Keratinocyte (primary cell): Measurements from ENCODE around the gene CERS1. TPM values are rescaled to one million over a fixed set of nuclear protein-coding genes. Genes with fewer than 3 reads are reported as not detected.

ENCODE experiments used
- DNase-seq: peaks from one replicate; pipeline ENCODE4 v3.0.0-alpha.2; 2011; ENCODE audit warnings: low read depth, missing footprints, low spot score
- FAIRE-seq: peaks from 2 replicates; lab custom pipeline; 2011; peaks lifted over from hg19 to GRCh38; lab: Jason Lieb, UNC
- H2AFZ ChIP-seq: 2 replicates; pipeline ENCODE4 v1.6.0; 2012; ENCODE audit warnings: low read length, control low read depth, inconsistent platforms; ENCODE audit not compliant: control insufficient read depth
- H3K27ac ChIP-seq: 2 replicates; pipeline ENCODE4 v1.5.1; 2011; ENCODE audit warnings: low read length; ENCODE audit not compliant: control insufficient read depth, insufficient read depth
- H3K27me3 ChIP-seq: 3 replicates; pipeline ENCODE4 v1.6.0; 2011; ENCODE audit warnings: low read length; ENCODE audit not compliant: control insufficient read depth, insufficient read depth; ENCODE audit errors: extremely low read depth
- H3K36me3 ChIP-seq, 2 experiments: 2 replicates in 1 of 2; 3 replicates in 1 of 2; pipeline ENCODE4 v1.5.1; 2011; ENCODE audit warnings: low read length in 2 of 2, mild to moderate bottlenecking in 1 of 2; ENCODE audit not compliant: control insufficient read depth in 2 of 2, insufficient read depth in 2 of 2; ENCODE audit errors: extremely low read depth in 1 of 2
- H3K4me1 ChIP-seq: 3 replicates; pipeline ENCODE4 v1.5.1; 2011; ENCODE audit warnings: low read length; ENCODE audit not compliant: control insufficient read depth, insufficient read depth; ENCODE audit errors: extremely low read depth
- H3K4me2 ChIP-seq: 3 replicates; pipeline ENCODE4 v1.6.0; 2011; ENCODE audit warnings: low read depth, low read length; ENCODE audit not compliant: control insufficient read depth, insufficient read depth; ENCODE audit errors: extremely low read depth
- H3K4me3 ChIP-seq, 3 experiments: fragments of 200-600 bp in 1 of 3; sonication (generic) in 1 of 3; 2 replicates in 2 of 3; 3 replicates in 1 of 3; pipeline ENCODE4 v1.5.1; 2011 to 2016; ENCODE audit warnings: low read length in 3 of 3, mild to moderate bottlenecking in 3 of 3, control low read depth in 2 of 3, inconsistent platforms in 1 of 3, low read depth in 1 of 3, mixed read lengths in 1 of 3, mixed run types in 1 of 3, moderate library complexity in 1 of 3; ENCODE audit not compliant: control insufficient read depth in 2 of 3, insufficient read depth in 2 of 3; ENCODE audit errors: extremely low read depth in 1 of 3
- H3K79me2 ChIP-seq: 2 replicates; pipeline ENCODE4 v1.6.0; 2012; ENCODE audit warnings: low read length; ENCODE audit not compliant: control insufficient read depth, insufficient read depth
- H3K9ac ChIP-seq: 3 replicates; pipeline ENCODE4 v1.6.0; 2011; ENCODE audit warnings: low read length; ENCODE audit not compliant: control insufficient read depth, insufficient read depth; ENCODE audit errors: extremely low read depth
- H3K9me1 ChIP-seq: 3 replicates; pipeline ENCODE4 v1.6.0; 2011; ENCODE audit warnings: low read length; ENCODE audit not compliant: control insufficient read depth, insufficient read depth; ENCODE audit errors: extremely low read depth
- H3K9me3 ChIP-seq: 2 replicates; pipeline ENCODE4 v1.5.1; 2012; ENCODE audit warnings: low read depth, low read length; ENCODE audit not compliant: control insufficient read depth
- H4K20me1 ChIP-seq: 3 replicates; pipeline ENCODE4 v1.6.0; 2011; ENCODE audit warnings: low read length; ENCODE audit not compliant: control insufficient read depth, insufficient read depth; ENCODE audit errors: extremely low read depth
- EZH2 ChIP-seq: IDR thresholded peaks from one replicate; pipeline ENCODE4 v1.6.1; 2012; ENCODE audit warnings: inconsistent platforms, mild to moderate bottlenecking, low read length, moderate library complexity
- dilution Hi-C: fragments of 300-500 bp; cut with MboI; formaldehyde crosslinking; loops from one replicate; pipeline ENCODE4 v1.7.0; 2020; ENCODE audit warnings: low sequenced_read_pairs; ENCODE audit not compliant: extremely low pct_ligation_motif_present
- polyA plus RNA-seq, 5 experiments: library from polyadenylated mRNA; depleted of rRNA in 3 of 5; stranded (reverse) in 3 of 5; stranded (forward) in 1 of 5; unstranded in 1 of 5; fragments of >200 nt; gene quantifications; 1 replicate in 1 of 5; 2 replicates in 3 of 5; 3 replicates in 1 of 5; pipeline versions ENCODE4 v1.2.1 to v1.2.3, GENCODE V29; 2011 to 2012; ENCODE audit warnings: missing spikeins in 2 of 5, low read depth in 1 of 5, low replicate concordance in 1 of 5
- TF ChIP-seq, protein P1 (sequence below), 3 experiments: IDR thresholded peaks in 1 of 3; conservative IDR thresholded peaks in 1 of 3; optimal IDR thresholded peaks in 1 of 3; 2 replicates in 2 of 3; 3 replicates in 1 of 3; pipeline versions ENCODE3 to v1.5.1; 2011; ENCODE audit warnings: low read length in 3 of 3, mild to moderate bottlenecking in 3 of 3, moderate library complexity in 2 of 3, control low read depth in 1 of 3, inconsistent platforms in 1 of 3; ENCODE audit not compliant: insufficient read depth in 2 of 3; ENCODE audit errors: extremely low read depth in 1 of 3

CERS1 gene
- polyA plus RNA-seq, 1 donor (not counting 4 experiments of a cell fraction or from before 2014, with no cell fraction given), result 0.09 TPM

DNA sequence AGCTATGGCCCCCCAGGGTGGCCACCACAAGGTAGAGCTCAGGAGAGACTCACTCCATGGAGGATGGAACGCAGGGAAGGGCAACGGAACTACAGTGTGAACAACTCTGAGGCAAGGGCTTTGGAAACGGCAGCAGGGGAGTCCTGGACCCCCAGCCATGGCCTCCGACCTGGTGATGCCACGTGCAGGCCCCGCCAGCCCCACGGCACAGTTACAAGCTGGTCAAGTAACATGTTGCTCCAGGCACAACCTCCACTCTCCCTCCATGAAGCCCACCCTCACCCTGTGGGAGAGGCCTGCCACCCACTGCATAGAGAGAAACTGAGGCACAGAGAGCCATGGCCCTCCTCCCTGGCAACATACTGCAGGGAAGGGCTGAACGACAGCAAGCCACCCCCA lies 9.1 kb upstream of the CERS1 start:
- TF ChIP-seq, protein P1, sequence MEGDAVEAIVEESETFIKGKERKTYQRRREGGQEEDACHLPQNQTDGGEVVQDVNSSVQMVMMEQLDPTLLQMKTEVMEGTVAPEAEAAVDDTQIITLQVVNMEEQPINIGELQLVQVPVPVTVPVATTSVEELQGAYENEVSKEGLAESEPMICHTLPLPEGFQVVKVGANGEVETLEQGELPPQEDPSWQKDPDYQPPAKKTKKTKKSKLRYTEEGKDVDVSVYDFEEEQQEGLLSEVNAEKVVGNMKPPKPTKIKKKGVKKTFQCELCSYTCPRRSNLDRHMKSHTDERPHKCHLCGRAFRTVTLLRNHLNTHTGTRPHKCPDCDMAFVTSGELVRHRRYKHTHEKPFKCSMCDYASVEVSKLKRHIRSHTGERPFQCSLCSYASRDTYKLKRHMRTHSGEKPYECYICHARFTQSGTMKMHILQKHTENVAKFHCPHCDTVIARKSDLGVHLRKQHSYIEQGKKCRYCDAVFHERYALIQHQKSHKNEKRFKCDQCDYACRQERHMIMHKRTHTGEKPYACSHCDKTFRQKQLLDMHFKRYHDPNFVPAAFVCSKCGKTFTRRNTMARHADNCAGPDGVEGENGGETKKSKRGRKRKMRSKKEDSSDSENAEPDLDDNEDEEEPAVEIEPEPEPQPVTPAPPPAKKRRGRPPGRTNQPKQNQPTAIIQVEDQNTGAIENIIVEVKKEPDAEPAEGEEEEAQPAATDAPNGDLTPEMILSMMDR (optimal IDR thresholded peaks at IDR 0.05 in 1 of 3, IDR thresholded peaks at IDR 0.05 in 1 of 3, conservative IDR thresholded peaks at IDR 0.05 in 1 of 3; ENCODE audit: extremely low read depth in 1 of 3, insufficient read depth in 2 of 3, low read length in 3 of 3), result no peak
- TF ChIP-seq EZH2, result no peak
- Histone ChIP-seq H3K9me1 (no peaks in the 10 kb centered on the region), H3K79me2 (no peaks in the 10 kb centered on the region), H4K20me1 (no peaks in the 10 kb centered on the region), H3K4me1 (no peaks in the 10 kb centered on the region), H3K4me2 (no peak overlapping the region), H3K4me3 (no peak overlapping the region), H3K9me3 (no peaks in the 10 kb centered on the region), H3K9ac (no peak overlapping the region), H3K36me3 (peaks cover 23 to 39% of the 10 kb centered on the region in 2 experiments), H3K27ac (no peak overlapping the region), H2AFZ (no peak overlapping the region), H3K27me3 (no peaks in the 10 kb centered on the region)
- dilution Hi-C loops, result no loop called here
- FAIRE-seq (no peak), DNase-seq (no peak)

DNA sequence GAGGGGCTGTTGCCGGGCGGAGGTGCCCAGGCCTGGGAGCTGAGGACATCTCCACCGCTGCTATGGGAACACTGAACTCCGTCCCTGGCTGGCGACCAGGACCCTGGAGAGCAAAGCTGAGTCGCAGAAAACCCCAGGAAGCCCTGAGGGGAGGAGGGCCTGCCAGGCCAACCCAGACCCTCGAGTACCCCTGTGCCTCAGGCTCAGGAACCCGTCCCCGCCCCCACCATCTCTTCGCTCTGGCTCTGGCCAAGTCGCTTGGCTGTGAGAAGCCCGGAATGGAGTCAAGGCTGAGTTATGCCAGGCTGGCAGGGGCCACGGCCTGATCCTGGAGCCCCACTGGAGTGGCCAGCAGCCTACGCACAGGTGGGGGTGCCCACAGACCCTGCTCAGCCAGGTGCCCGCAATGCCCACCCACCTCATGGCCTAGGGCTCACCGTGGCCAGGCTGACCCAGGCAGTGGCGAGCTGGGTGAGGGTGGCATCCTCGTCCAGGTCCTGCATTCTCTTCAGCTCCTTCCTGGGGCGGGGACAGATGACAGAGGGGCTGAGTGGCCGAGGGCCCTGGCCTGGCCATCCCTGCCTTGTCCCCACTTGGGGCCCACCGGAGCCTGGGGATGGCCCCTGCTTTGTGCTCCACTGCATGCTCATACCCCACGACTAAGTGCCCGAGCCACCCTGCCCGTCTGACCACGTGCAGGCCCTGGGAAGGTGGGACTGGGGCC lies 8.5 kb upstream of the CERS1 start:
- no peaks in the 10 kb centered on the region for H3K9me3 ChIP-seq
- no peaks in the 10 kb centered on the region for H4K20me1 ChIP-seq
- dilution Hi-C loops, result no loop called here
- H3K27me3 ChIP-seq, result no peaks in the 10 kb centered on the region
- no peak overlapping the region for H2AFZ ChIP-seq
- no peak overlapping the region for H3K4me3 ChIP-seq
- H3K36me3 ChIP-seq, result peaks cover 23 to 37% of the 10 kb centered on the region in 2 experiments
- H3K9ac ChIP-seq, result no peak overlapping the region
- H3K9me1 ChIP-seq, result no peaks in the 10 kb centered on the region
- H3K27ac ChIP-seq, result no peak overlapping the region
- H3K79me2 ChIP-seq, result no peaks in the 10 kb centered on the region
- no peaks in the 10 kb centered on the region for H3K4me1 ChIP-seq
- DNase-seq, result no peak
- no peak for TF ChIP-seq EZH2
- TF ChIP-seq, protein P1 (optimal IDR thresholded peaks at IDR 0.05 in 1 of 3, IDR thresholded peaks at IDR 0.05 in 1 of 3, conservative IDR thresholded peaks at IDR 0.05 in 1 of 3; ENCODE audit: extremely low read depth in 1 of 3, insufficient read depth in 2 of 3, low read length in 3 of 3), result no peak
- FAIRE-seq, result no peak
- H3K4me2 ChIP-seq, result no peak overlapping the region
